ENCODE results near the gene C7orf33. TPM values are rescaled to one million over a fixed set of nuclear protein-coding genes. Genes with fewer than 3 reads are reported as not detected.

Gene C7orf33
- total and polyA plus RNA-seq, 2 of the 8 experiments (the other 6 are each of a cell fraction or from before 2014, with no cell fraction given) = not detected

DNA sequence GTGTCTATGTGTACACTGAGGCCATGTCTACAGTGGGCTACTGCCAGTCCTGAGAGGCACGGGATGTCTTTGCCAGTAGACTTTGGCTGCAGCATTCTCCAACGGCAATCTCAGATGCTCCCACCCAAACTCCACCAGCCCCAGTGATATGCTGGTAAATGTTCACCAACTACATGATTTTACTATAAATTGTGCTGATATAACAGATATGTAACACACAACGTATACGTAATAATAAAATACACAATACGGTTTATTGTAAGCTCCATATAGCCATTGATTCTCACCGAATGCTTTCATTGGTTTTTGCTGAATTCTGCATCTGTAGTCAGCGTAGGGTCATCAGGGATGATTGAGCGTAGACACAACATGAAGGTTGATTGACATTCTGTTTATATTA, 47.3 kb upstream of the C7orf33 start (continued):
- TF ChIP-seq MAFK (IDR thresholded peaks at IDR 0.05; ENCODE audit: low read depth, low read length) = no peak

Data from H1 (cell line).